HepG2 (cell line): ENCODE results near the gene LRPAP1. TPM values are rescaled to one million over a fixed set of nuclear protein-coding genes. Genes with fewer than 3 reads are reported as not detected.
A peak's percentile ranks its signal among the peaks of the same experiment; 100 is the strongest.

Experiments used
- ATAC-seq: fragments of 200-7000 bp; cut with Tn5 transposase; 3 replicates; pipeline ENCODE4 v1.9.1; 2020; ENCODE audit warnings: mild to moderate bottlenecking, moderate library complexity
- BruUV-seq: library from RNA; stranded (reverse); fragments of 400-500 nt; replicated peaks from 2 replicates; lab custom pipeline; 2021; lab: Mats Ljungman, UMichigan
- CTCF ChIA-PET: fragments of 300-600 bp; formaldehyde crosslinking; extraction: SDS; loops from one replicate; lab custom pipeline; 2021; ENCODE audit warnings: low total read pairs, inconsistent platforms, low intra/inter-chr PET ratio; lab: Yijun Ruan, JAX
- POLR2A ChIA-PET: fragments of 350-600 bp; sonication (Branson Sonifier 250); formaldehyde crosslinking; loops from one replicate; lab custom pipeline; 2020; ENCODE audit warnings: antibody characterized with exemption, inconsistent platforms; lab: Yijun Ruan, JAX
- DNase-seq: peaks from one replicate; pipeline ENCODE4 v3.0.0-alpha.2; 2015; ENCODE audit warnings: low spot score
- FAIRE-seq: peaks from 3 replicates; lab custom pipeline; 2011; peaks lifted over from hg19 to GRCh38; lab: Jason Lieb, UNC
- H2AFZ ChIP-seq: one replicate; pipeline ENCODE4 v1.6.1; 2011; ENCODE audit warnings: low read length, inconsistent platforms
- H3K27ac ChIP-seq: fragments of 300-600 bp; 3 replicates; pipeline ENCODE4 v1.8.0; 2011; ENCODE audit warnings: mixed run types, mild to moderate bottlenecking, mixed read lengths, low read length, inconsistent platforms; ENCODE audit not compliant: insufficient read depth; ENCODE audit errors: extremely low read length
- H3K27me3 ChIP-seq, 2 experiments: fragments of 200-600 bp in 1 of 2; 2 replicates in 1 of 2; 3 replicates in 1 of 2; pipeline versions ENCODE4 v1.6.0 to v1.8.0; 2011; ENCODE audit warnings: low read length in 2 of 2, mild to moderate bottlenecking in 2 of 2, moderate library complexity in 2 of 2, inconsistent platforms in 1 of 2; ENCODE audit not compliant: insufficient read depth in 2 of 2, control insufficient read depth in 1 of 2
- H3K36me3 ChIP-seq, 2 experiments: fragments of 200-600 bp in 1 of 2; replicated peaks in 1 of 2; 2 replicates in 1 of 2; 3 replicates in 1 of 2; pipeline versions ENCODE4 v1.5.1 to v1.8.0; 2011; ENCODE audit warnings: low read length in 2 of 2, inconsistent platforms in 1 of 2; ENCODE audit not compliant: insufficient read depth in 2 of 2, control insufficient read depth in 1 of 2
- H3K4me1 ChIP-seq: 2 replicates; pipeline ENCODE4 v1.5.1; 2012; ENCODE audit warnings: low read length, inconsistent platforms; ENCODE audit not compliant: insufficient read depth
- H3K4me2 ChIP-seq: 2 replicates; pipeline ENCODE4 v1.6.0; 2011; ENCODE audit warnings: low read depth, low read length, inconsistent platforms
- H3K4me3 ChIP-seq, 3 experiments: fragments of 200-600 bp in 1 of 3; sonication (generic), shearing (Covaris generic) in 1 of 3; replicated peaks in 1 of 3; 2 replicates each; pipeline ENCODE4 v1.5.1; 2011 to 2016; ENCODE audit warnings: low read length in 3 of 3, inconsistent platforms in 2 of 3, low read depth in 2 of 3, mild to moderate bottlenecking in 2 of 3, control low read depth in 1 of 3, mixed read lengths in 1 of 3; ENCODE audit not compliant: insufficient read depth in 1 of 3
- H3K79me2 ChIP-seq: one replicate; pipeline ENCODE4 v1.6.1; 2011; ENCODE audit warnings: low read length, inconsistent platforms; ENCODE audit not compliant: insufficient read depth
- H3K9ac ChIP-seq: 2 replicates; pipeline ENCODE4 v1.6.0; 2011; ENCODE audit warnings: mild to moderate bottlenecking, low read depth, low read length, inconsistent platforms; ENCODE audit not compliant: insufficient read depth
- H3K9me3 ChIP-seq: 2 replicates; pipeline ENCODE4 v1.5.1; 2012; ENCODE audit warnings: mild to moderate bottlenecking, low read length
- H4K20me1 ChIP-seq: 2 replicates; pipeline ENCODE4 v1.6.0; 2011; ENCODE audit warnings: inconsistent platforms, mild to moderate bottlenecking, low read length, moderate library complexity; ENCODE audit not compliant: insufficient read depth
- AGO2 ChIP-seq: fragments of 200-400 bp; formaldehyde crosslinking; optimal IDR thresholded peaks from 2 replicates; pipeline ENCODE3; 2017; ENCODE audit warnings: mild to moderate bottlenecking, low read depth, low read length, moderate library complexity
- ATM ChIP-seq: fragments of 450-650 bp; IDR thresholded peaks from 2 replicates; pipeline ENCODE4 v1.7.1; 2017; ENCODE audit warnings: mild to moderate bottlenecking, borderline replicate concordance
- MAFF ChIP-seq: IDR thresholded peaks from 2 replicates; pipeline ENCODE4 v1.6.1; 2011; ENCODE audit warnings: low read depth, low read length, improper control_type of control experiment
- MAFG ChIP-seq: sonication (generic); formaldehyde crosslinking; IDR thresholded peaks from 2 replicates; pipeline ENCODE4 v1.5.1; 2020; ENCODE audit warnings: mild to moderate bottlenecking, missing genetic modification reagents
- RBFOX2 ChIP-seq: fragments of 200-400 bp; formaldehyde crosslinking; IDR thresholded peaks from 2 replicates; pipeline ENCODE4 v1.6.1; 2017; ENCODE audit warnings: low read depth, mild to moderate bottlenecking, low read length
- SATB2 ChIP-seq: sonication (generic); formaldehyde crosslinking; IDR thresholded peaks from 2 replicates; pipeline ENCODE4 v1.5.0; 2020; ENCODE audit warnings: missing genetic modification reagents
- STAG1 ChIP-seq: sonication (generic); formaldehyde crosslinking; IDR thresholded peaks from 2 replicates; pipeline ENCODE4 v1.4.0; 2020; ENCODE audit warnings: missing genetic modification reagents
- WGBS: methylation state at CpG from one replicate; pipeline ENCODE4 v1.1.6; 2017; ENCODE audit warnings: low lambda C conversion rate; 5-methylcytosine and 5-hydroxymethylcytosine counted together
- in situ Hi-C: cut with HindIII; loops from 2 replicates; pipeline ENCODE4 v1.10.0; 2017; ENCODE audit warnings: low pct_unique_long_range_greater_than_20kb; ENCODE audit not compliant: extremely low pct_ligation_motif_present
- intact Hi-C: fragments of 100-400 bp; cut with micrococcal nuclease; formaldehyde crosslinking; loops from one replicate; pipeline ENCODE4 v1.10.0; 2022; ENCODE audit not compliant: unreplicated experiment
- polyA plus RNA-seq, 8 experiments: library from polyadenylated mRNA; depleted of rRNA in 3 of 8; stranded (reverse) in 7 of 8; unstranded in 1 of 8; fragments of >200 nt; fragmentation: Illumina TruSeq in 4 of 8; extraction: Trizol in 4 of 8; gene quantifications; 2 replicates each; pipeline versions ENCODE4 v1.2.1 to v1.2.3, GENCODE V29; 2011 to 2016; ENCODE audit warnings: low read depth in 4 of 8, missing spikeins in 1 of 8, mixed read lengths in 1 of 8; ENCODE audit not compliant: insufficient read depth in 1 of 8
- total RNA-seq, 5 experiments: library from RNA; depleted of rRNA; stranded (reverse); fragments of >200 nt; fragmentation: Illumina TruSeq; extraction: Trizol; gene quantifications; 2 replicates each; pipeline ENCODE4 v1.2.3, GENCODE V29; 2016; ENCODE audit warnings: low read depth in 1 of 5
- TF ChIP-seq, protein P1 (sequence below): sonication (generic); formaldehyde crosslinking; IDR thresholded peaks from 2 replicates; pipeline ENCODE4 v1.5.0; 2020; ENCODE audit warnings: mild to moderate bottlenecking, missing genetic modification reagents
- TF ChIP-seq, protein P2 (sequence below): sonication (generic); formaldehyde crosslinking; IDR thresholded peaks from 2 replicates; pipeline ENCODE4 v1.4.0; 2020; ENCODE audit warnings: missing genetic modification reagents
- TF ChIP-seq, protein P3 (sequence below): sonication (generic); formaldehyde crosslinking; IDR thresholded peaks from 2 replicates; pipeline ENCODE4 v1.5.0; 2020; ENCODE audit warnings: missing genetic modification reagents
- TF ChIP-seq, protein P4 (sequence below): sonication (generic); formaldehyde crosslinking; IDR thresholded peaks from 2 replicates; pipeline ENCODE4 v1.5.0; 2020; ENCODE audit warnings: mild to moderate bottlenecking, missing genetic modification reagents, moderate library complexity

Gene LRPAP1
- total and polyA plus RNA-seq, 2 of the 13 experiments (the other 11 are each of a cell fraction or from before 2014, with no cell fraction given) = 153 to 191 TPM

DNA sequence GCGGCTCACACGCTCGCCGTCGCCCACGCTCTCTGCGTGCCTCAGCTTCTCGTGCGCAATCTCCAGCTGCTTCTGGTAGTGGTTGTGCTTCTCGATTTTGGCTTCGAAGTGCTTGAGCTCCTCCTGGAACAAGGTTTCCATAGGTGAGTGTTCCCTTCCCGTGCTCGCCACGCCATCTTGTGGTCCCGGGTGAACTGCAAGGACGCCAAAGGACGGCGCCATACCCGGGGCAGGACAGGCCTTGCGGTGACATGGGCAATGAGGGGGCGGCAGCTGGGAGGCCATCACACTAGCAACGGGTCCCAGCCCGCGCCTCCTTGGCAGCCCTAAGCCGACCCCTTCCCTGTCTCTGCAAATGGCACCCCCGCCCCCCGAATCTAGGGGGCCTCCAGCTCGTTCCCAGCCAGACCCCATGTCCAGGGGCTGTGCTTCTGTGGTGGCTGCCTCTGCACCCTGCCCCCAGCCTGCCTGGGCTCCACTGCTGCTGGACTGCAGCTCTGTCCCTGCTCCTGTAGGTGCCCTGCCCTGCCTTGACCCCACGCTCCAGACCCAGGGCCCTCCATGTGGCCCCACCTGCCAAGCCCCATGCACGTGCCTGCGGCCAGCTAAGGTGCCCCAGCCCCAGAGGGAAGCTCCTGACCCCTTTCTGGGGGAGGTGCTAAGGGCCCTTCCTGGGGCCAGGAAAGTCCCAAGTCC, 17.3 kb downstream of the LRPAP1 start:
- no peaks in the 10 kb centered on the region for H4K20me1 ChIP-seq
- FAIRE-seq = no peak
- intact Hi-C loops = no loop called here
- no peak overlapping the region for H3K4me3 ChIP-seq
- WGBS = 92% methylated on average over 29 of the region's 31 CpGs
- ChIA-PET CTCF (no interaction called here), POLR2A (interaction anchor here (1.5 kb wide), 1 partner anchor 11 kb away, joined by 3 read pairs; no protein-coding TSS in a partner anchor)
- no peaks in the 10 kb centered on the region for H3K27me3 ChIP-seq
- TF ChIP-seq, protein P1, sequence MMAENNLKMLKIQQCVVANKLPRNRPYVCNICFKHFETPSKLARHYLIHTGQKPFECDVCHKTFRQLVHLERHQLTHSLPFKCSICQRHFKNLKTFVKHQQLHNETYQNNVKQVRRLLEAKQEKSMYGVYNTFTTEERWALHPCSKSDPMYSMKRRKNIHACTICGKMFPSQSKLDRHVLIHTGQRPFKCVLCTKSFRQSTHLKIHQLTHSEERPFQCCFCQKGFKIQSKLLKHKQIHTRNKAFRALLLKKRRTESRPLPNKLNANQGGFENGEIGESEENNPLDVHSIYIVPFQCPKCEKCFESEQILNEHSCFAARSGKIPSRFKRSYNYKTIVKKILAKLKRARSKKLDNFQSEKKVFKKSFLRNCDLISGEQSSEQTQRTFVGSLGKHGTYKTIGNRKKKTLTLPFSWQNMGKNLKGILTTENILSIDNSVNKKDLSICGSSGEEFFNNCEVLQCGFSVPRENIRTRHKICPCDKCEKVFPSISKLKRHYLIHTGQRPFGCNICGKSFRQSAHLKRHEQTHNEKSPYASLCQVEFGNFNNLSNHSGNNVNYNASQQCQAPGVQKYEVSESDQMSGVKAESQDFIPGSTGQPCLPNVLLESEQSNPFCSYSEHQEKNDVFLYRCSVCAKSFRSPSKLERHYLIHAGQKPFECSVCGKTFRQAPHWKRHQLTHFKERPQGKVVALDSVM (CRISPR knock-in tag) = no peak
- TF ChIP-seq STAG1 (CRISPR knock-in tag) (peak; percentile 39), ATM (no peak), MAFF (no peak), AGO2 (peak; percentile 79), MAFG (CRISPR knock-in tag) (no peak), RBFOX2 (peak; percentile 42; the same call in 1 of the 2 replicates), SATB2 (CRISPR knock-in tag) (no peak)
- TF ChIP-seq, protein P2, sequence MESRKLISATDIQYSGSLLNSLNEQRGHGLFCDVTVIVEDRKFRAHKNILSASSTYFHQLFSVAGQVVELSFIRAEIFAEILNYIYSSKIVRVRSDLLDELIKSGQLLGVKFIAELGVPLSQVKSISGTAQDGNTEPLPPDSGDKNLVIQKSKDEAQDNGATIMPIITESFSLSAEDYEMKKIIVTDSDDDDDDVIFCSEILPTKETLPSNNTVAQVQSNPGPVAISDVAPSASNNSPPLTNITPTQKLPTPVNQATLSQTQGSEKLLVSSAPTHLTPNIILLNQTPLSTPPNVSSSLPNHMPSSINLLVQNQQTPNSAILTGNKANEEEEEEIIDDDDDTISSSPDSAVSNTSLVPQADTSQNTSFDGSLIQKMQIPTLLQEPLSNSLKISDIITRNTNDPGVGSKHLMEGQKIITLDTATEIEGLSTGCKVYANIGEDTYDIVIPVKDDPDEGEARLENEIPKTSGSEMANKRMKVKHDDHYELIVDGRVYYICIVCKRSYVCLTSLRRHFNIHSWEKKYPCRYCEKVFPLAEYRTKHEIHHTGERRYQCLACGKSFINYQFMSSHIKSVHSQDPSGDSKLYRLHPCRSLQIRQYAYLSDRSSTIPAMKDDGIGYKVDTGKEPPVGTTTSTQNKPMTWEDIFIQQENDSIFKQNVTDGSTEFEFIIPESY (CRISPR knock-in tag) = peak; percentile 95
- TF ChIP-seq, protein P3, sequence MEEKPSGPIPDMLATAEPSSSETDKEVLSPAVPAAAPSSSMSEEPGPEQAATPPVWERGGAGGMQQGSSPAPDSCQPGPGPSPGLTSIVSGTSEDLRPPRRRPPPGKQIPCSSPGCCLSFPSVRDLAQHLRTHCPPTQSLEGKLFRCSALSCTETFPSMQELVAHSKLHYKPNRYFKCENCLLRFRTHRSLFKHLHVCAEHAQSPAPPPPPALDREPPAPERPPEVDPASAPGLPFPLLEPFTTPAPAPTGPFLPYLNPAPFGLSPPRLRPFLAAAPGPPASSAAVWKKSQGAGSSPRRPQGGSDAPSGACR (CRISPR knock-in tag) = no peak
- TF ChIP-seq, protein P4, sequence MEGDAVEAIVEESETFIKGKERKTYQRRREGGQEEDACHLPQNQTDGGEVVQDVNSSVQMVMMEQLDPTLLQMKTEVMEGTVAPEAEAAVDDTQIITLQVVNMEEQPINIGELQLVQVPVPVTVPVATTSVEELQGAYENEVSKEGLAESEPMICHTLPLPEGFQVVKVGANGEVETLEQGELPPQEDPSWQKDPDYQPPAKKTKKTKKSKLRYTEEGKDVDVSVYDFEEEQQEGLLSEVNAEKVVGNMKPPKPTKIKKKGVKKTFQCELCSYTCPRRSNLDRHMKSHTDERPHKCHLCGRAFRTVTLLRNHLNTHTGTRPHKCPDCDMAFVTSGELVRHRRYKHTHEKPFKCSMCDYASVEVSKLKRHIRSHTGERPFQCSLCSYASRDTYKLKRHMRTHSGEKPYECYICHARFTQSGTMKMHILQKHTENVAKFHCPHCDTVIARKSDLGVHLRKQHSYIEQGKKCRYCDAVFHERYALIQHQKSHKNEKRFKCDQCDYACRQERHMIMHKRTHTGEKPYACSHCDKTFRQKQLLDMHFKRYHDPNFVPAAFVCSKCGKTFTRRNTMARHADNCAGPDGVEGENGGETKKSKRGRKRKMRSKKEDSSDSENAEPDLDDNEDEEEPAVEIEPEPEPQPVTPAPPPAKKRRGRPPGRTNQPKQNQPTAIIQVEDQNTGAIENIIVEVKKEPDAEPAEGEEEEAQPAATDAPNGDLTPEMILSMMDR (CRISPR knock-in tag) = peak; percentile 56
- no TSS peak for BruUV-seq
- no peak overlapping the region for H2AFZ ChIP-seq
- H3K4me2 ChIP-seq = no peak overlapping the region
- ATAC-seq = peak; percentile 16; the same call in 2 of the 3 replicates
- no peak overlapping the region for H3K9ac ChIP-seq
- H3K27ac ChIP-seq = no peak overlapping the region
- no peak for DNase-seq
- no peaks in the 10 kb centered on the region for H3K4me1 ChIP-seq
- in situ Hi-C loops = no loop called here
- peaks cover 31 to 73% of the 10 kb centered on the region in 2 experiments for H3K36me3 ChIP-seq
- no peaks in the 10 kb centered on the region for H3K79me2 ChIP-seq
- H3K9me3 ChIP-seq = no peaks in the 10 kb centered on the region
